ENCODE measurements around the gene GRAMD2A. TPM values are rescaled to one million over a fixed set of nuclear protein-coding genes. Genes with fewer than 3 reads are reported as not detected.
A peak's percentile ranks its signal among the peaks of the same experiment; 100 is the strongest.

The GRAMD2A gene
- polyA plus RNA-seq, 1 experiment: 0.30 TPM

GRCh38 chr15:72155635-72156616 lies 41.7 kb downstream of the GRAMD2A start:
- CTCF ChIA-PET: interaction anchor here (0.6 to 2.9 kb wide), 33 partner anchors 9 to 691 kb away, joined by 3 to 39 read pairs (median 4); no protein-coding TSS in a partner anchor
- POLR2A ChIA-PET: interaction anchor here (0.6 to 1.0 kb wide), 2 partner anchors 119 to 372 kb away, joined by 4 to 5 read pairs; no protein-coding TSS in a partner anchor
- H3K4me3 ChIP-seq (ENCODE audit: low read depth, low read length): peak overlapping the region; percentile 60
- peak; percentile 48 for DNase-seq (ENCODE audit: low read depth, low spot score)
- peak overlapping the region; percentile 21 for H3K27ac ChIP-seq (ENCODE audit: low read depth, low read length)
- H3K27me3 ChIP-seq (ENCODE audit: control insufficient read depth, insufficient read depth, low read length): peaks cover under 1% of the 10 kb centered on the region
- no peaks in the 10 kb centered on the region for H3K9me3 ChIP-seq (ENCODE audit: control insufficient read depth, insufficient read depth, low read length)
- TF ChIP-seq, protein P1, sequence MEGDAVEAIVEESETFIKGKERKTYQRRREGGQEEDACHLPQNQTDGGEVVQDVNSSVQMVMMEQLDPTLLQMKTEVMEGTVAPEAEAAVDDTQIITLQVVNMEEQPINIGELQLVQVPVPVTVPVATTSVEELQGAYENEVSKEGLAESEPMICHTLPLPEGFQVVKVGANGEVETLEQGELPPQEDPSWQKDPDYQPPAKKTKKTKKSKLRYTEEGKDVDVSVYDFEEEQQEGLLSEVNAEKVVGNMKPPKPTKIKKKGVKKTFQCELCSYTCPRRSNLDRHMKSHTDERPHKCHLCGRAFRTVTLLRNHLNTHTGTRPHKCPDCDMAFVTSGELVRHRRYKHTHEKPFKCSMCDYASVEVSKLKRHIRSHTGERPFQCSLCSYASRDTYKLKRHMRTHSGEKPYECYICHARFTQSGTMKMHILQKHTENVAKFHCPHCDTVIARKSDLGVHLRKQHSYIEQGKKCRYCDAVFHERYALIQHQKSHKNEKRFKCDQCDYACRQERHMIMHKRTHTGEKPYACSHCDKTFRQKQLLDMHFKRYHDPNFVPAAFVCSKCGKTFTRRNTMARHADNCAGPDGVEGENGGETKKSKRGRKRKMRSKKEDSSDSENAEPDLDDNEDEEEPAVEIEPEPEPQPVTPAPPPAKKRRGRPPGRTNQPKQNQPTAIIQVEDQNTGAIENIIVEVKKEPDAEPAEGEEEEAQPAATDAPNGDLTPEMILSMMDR (IDR thresholded peaks at IDR 0.05; ENCODE audit: low read depth, low read length): peak; percentile 92

DNA sequence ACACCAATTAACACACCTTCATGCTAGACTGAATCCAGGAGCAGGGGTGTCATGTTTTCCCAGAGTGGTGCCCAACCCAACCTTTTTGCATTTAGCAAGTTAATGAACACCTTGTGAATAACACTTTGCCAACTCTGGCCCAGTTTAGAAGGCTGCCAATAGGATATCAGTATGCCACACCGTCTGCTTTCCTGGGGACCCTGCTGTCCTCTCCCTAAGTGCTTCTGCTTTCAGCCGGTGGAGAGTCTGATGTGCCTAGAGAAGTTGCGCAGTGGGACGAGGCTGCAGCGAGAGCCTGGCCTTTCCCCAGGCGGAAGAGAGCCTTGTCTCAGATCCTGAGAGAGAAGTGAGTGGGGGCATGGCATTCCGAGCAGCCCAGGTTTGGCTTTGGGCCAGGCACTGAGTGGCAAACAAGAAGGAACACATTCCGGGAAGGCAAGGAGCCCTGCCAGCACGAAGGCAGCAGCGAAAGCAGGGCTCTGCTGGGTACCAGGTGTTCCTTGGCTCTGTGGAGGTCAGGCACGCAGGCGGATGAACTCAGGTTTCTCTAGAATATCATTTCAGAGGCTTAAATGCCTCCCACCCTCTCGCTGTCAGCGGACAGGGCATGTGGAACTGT lies 42.5 kb downstream of the GRAMD2A start:
- H3K4me3 ChIP-seq (ENCODE audit: low read depth, low read length): peak overlapping the region; percentile 60
- H3K9me3 ChIP-seq (ENCODE audit: control insufficient read depth, insufficient read depth, low read length): no peaks in the 10 kb centered on the region
- ChIA-PET POLR2A (no interaction called here), CTCF (interaction anchor here (0.9 to 1.5 kb wide), 3 partner anchors 272 to 377 kb away, joined by 3 to 5 read pairs (median 3); no protein-coding TSS in a partner anchor)
- H3K27me3 ChIP-seq (ENCODE audit: control insufficient read depth, insufficient read depth, low read length): no peaks in the 10 kb centered on the region
- no peak overlapping the region for H3K27ac ChIP-seq (ENCODE audit: low read depth, low read length)
- TF ChIP-seq, protein P1 (IDR thresholded peaks at IDR 0.05; ENCODE audit: low read depth, low read length): no peak
- DNase-seq (ENCODE audit: low read depth, low spot score): no peak

DNA sequence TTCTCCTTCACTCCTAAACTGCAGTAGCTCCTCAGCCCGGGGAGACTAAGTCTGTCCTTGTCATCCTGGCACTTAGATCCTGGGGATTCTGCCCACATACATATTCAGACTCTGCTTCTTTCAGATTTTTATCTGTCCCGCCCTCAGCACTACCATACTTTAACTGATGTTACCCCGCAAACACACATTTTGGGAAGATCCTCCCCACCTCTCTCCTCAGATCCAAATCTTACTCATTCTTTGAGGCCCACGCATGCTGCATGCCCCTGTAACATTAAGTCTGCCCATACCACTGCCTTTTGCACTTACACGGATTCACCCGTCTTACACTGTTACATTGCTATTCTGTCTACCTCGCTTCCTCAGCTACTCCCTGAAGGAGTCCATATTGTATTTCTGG lies 43.3 kb downstream of the GRAMD2A start:
- DNase-seq (ENCODE audit: low read depth, low spot score): no peak
- ChIA-PET POLR2A (no interaction called here), CTCF (interaction anchor here (1.4 kb wide), 1 partner anchor 411 kb away, joined by 6 read pairs; no protein-coding TSS in a partner anchor)
- Histone ChIP-seq H3K9me3 (ENCODE audit: control insufficient read depth, insufficient read depth, low read length) (no peaks in the 10 kb centered on the region), H3K4me3 (ENCODE audit: low read depth, low read length) (no peak overlapping the region), H3K27ac (ENCODE audit: low read depth, low read length) (no peak overlapping the region), H3K27me3 (ENCODE audit: control insufficient read depth, insufficient read depth, low read length) (no peaks in the 10 kb centered on the region)
- TF ChIP-seq, protein P1 (IDR thresholded peaks at IDR 0.05; ENCODE audit: low read depth, low read length): no peak

- Histone ChIP-seq H3K27me3 (ENCODE audit: control insufficient read depth, insufficient read depth, low read length) (no peaks in the 10 kb centered on the region), H3K27ac (ENCODE audit: low read depth, low read length) (no peak overlapping the region), H3K4me3 (ENCODE audit: low read depth, low read length) (no peak overlapping the region), H3K9me3 (ENCODE audit: control insufficient read depth, insufficient read depth, low read length) (no peaks in the 10 kb centered on the region)
- TF ChIP-seq, protein P1 (IDR thresholded peaks at IDR 0.05; ENCODE audit: low read depth, low read length): no peak
- ChIA-PET CTCF (interaction anchor here (0.7 to 2.0 kb wide), 3 partner anchors 166 to 410 kb away, joined by 4 to 7 read pairs (median 6); no protein-coding TSS in a partner anchor), POLR2A (interaction anchor here (0.7 kb wide), 1 partner anchor 9 kb away, joined by 10 read pairs; no protein-coding TSS in a partner anchor)
- DNase-seq (ENCODE audit: low read depth, low spot score): no peak
These were observed 44.2 kb downstream of the GRAMD2A start for GRCh38 chr15:72153269-72154000.
